Measurements from ENCODE around the gene GDI1.

- peak in 1 of 2 donors; percentile 51 for TF ChIP-seq POLR2A (IDR thresholded peaks at IDR 0.05)
- TF ChIP-seq CTCF (IDR thresholded peaks at IDR 0.05), result no peak
Observed at GRCh38 chrX:154478728-154479622, 42.0 kb downstream of the GDI1 start, which contains the start of gene LAGE3.

Data from thyroid gland (tissue), 4 donors.